Stimulated activated CD4-positive, alpha-beta T cell treated with anti-CD3 and anti-CD28 coated beads, Interleukin-4, amount 100 ng/mL, for 48 hours (primary cell): ENCODE data around the gene RAB41.
"Not testable (repeated sequence)": the region's sequence is repeated elsewhere in the genome, so short reads cannot be mapped to it uniquely, and the experiment has no call there.

Experiments
- DNase-seq, 2 donors: peaks; one replicate each; pipeline ENCODE4 v3.0.0-alpha.2; 2020; ENCODE audit warnings: low read depth in 2 of 2

RAB41 gene

GRCh38 chrX:70289793-70290770 is 8.1 kb downstream of the RAB41 start, which contains the start of the genes KIF4A and PDZD11:
Gene KIF4A, plus strand, starts transcription at chrX:70290104. Its CDS starts 355 bp downstream, at chrX:70290459.
Gene PDZD11, minus strand, starts transcription at chrX:70289927. Its CDS starts 586 bp downstream, at chrX:70289341.
- DNase-seq = peak; percentile 61 to 76

- no peak for DNase-seq
Observed at GRCh38 chrX:70292788-70293187, 10.8 kb downstream of the RAB41 start.

DNA sequence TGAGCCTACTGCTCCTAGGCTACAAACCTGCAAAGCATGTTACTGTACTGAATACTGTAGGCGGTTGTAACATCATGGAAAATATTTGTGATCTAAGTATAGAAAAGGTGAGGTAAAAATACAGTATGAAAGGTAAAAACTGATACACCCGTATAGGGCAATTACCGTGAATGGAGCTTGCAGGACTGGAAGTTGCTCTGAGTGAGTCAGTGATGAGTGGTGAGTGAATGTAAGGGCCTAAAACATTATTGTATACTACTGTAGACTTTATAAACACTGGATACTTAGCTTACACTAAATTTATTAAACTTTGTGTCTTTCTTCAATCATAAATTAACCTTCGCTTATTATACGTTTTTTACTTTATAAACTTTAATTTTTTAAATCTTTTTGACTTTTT is 11.6 kb downstream of the RAB41 start:
- no peak for DNase-seq

GRCh38 chrX:70301716-70302115 is 19.7 kb downstream of the RAB41 start:
- DNase-seq = no peak

DNA sequence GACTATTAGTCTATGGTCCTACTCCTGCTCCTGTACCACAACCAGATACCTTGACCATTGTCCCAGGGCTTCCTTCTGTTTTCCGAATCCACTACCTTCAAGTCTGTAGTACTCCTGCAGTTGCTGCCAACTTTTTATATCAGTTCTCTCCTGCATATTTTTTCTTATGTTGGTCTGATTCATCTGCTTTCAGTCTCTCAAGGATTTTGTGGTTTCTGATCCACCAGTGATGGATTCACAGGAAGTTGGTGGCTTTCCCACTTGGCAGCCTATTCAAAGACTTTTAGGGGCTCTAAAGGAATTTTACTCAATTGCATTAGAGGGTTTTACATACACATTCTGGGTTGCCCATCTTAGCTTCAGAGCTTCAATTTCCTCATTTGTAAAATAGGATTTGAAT is 31.5 kb downstream of the RAB41 start:
- DNase-seq = no peak

DNA sequence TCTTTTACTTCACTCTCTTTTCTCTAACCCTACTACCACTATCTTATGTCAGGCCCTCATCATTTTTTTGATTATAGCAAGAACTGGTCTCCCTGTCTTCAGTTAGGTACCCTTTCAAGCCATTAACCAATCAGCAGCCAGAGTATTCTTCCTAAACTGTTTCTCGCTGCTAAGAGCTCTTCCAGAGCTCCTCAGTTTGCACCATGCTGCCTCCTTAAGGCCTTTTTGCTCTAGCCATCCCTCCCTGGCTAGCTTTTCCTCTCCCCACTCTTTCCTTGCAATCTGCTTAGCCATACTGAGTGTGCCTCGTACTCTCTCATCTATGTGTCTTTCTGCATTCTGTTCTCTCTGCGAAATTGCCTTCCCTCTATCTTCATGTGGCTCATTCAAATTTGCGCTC is 40.8 kb downstream of the RAB41 start:
- no peak for DNase-seq

DNA sequence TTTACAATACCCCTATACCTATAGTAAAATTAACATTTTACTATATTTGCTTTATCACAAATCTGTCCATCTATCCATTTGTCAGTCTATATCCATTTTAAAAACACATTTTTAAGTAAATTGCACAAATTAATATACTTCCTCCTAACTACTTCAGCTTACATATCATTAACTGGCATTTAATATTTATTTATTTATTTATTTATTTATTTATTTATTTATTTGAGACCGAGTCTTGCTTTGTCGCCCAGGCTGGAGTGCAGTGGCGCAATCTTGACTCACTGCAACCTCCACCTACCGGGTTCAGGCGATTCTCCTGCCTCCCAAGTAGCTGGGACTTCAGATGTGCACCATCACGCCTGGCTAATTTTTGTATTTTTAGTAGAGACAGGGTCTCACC is 41.7 kb downstream of the RAB41 start:
- not testable (repeated sequence) for DNase-seq

DNA sequence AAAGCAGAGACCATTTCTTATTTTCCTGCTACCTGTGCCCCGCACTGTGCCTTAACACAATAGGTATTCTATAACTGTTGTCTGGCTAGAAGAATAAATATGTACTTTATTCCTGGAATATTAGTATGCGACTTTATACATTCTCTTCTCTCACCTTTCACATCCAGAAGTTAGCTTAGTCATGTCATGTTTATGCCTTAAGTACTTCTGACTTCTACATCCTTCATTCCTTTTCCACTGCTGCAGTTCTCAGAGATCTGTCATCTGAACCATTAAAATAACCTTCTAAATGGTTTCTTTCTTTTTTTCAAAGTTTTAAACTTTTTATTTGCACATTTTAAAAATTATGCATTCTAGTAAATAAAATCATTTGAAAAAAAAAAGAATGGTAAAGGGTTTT is 42.4 kb downstream of the RAB41 start:
- no peak for DNase-seq

GRCh38 chrX:70331161-70331560 is 49.2 kb downstream of the RAB41 start:
- DNase-seq = no peak

DNA sequence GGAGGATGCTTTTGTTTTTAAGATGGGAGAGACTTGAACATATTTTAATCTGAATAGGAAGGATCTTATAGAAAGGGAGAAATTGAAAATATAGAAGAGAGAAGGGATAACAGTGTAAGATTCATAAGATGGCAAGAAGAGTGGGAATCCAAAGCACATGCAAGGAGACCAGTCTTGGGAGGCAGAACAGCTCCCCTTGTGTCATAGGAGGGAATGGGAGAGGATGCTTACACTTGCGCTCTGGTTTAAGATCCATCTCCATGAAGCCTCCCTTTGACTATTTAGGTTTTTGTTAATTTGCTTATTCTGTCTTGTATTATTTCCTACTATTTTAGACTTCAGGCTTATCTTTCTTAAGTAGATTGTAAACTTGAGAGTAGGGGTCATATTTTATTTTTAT is 50.6 kb downstream of the RAB41 start:
- no peak for DNase-seq
